ENCODE measurements around the gene USP10. TPM values are rescaled to one million over a fixed set of nuclear protein-coding genes. Genes with fewer than 3 reads are reported as not detected.

Gene USP10
- total and polyA plus RNA-seq, 2 donors (not counting 1 experiment from before 2014, with no cell fraction given), result 48.9 to 134 TPM

DNA sequence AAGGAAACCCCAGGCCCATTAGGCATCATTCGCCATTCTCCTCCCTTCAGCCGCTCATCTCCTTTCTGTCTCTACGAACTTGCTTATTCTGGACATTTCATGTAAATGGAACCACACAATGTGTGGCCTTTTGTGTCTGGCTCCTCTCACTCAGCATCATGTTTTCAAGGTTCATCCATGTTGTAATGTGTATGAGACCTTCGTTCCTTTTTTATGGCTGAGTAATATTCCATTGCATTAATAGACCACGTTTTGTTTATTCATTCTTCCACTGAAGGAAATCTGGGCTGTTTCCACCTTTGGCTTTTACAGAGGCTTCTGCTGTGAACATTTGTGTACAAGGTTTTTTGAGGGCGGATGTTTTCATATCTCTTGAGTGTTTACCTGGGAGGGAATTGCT, 123.2 kb downstream of the USP10 start:
- WGBS (ENCODE audit: insufficient coverage), result 96% methylated on average over 5 of the region's 6 CpGs
- no peak overlapping the region for H3K9ac ChIP-seq (ENCODE audit: low read length)
- H3K27ac Mint-ChIP-seq, result no peak overlapping the region
- no peaks in the 10 kb centered on the region for H4K20me1 ChIP-seq (ENCODE audit: control insufficient read depth, insufficient read depth, low read length, poor library complexity, severe bottlenecking)
- H3K27me3 Mint-ChIP-seq, result peaks cover 50% of the 10 kb centered on the region
- peaks cover 8% of the 10 kb centered on the region for H3K4me1 Mint-ChIP-seq
- H3K79me2 ChIP-seq (ENCODE audit: control insufficient read depth, insufficient read depth, low read length), result no peaks in the 10 kb centered on the region
- H3K27ac ChIP-seq (ENCODE audit: low read length in 2 of 2), result no peak overlapping the region
- DNase-seq, result no peak
- no peaks in the 10 kb centered on the region for H3K9me3 Mint-ChIP-seq (ENCODE audit: insufficient read depth)
- intact Hi-C loops (cut with micrococcal nuclease), result no loop called here
- H3K4me2 ChIP-seq (replicated peaks; ENCODE audit: low read depth, low read length, poor library complexity, severe bottlenecking), result no peak overlapping the region
- ChIA-PET CTCF (no interaction called here), POLR2A (no interaction called here)
- no peak for ATAC-seq (ENCODE audit: low read depth)
- peaks cover 0 to 3% (median 0%) of the 10 kb centered on the region in 3 donors for H3K9me3 ChIP-seq (ENCODE audit: control extremely low read depth in 1 of 3, control insufficient read depth in 2 of 3, insufficient read depth in 1 of 3, low read length in 2 of 3)
- TF ChIP-seq EZH2 (IDR thresholded peaks at IDR 0.05; ENCODE audit: borderline replicate concordance, insufficient read depth, low read depth, low read length, poor library complexity, severe bottlenecking) (no peak), CTCF (IDR thresholded peaks at IDR 0.05) (no peak)
- H3K4me3 ChIP-seq (ENCODE audit: control extremely low read depth in 1 of 5, extremely low read depth in 1 of 5, insufficient read depth in 1 of 5, low read depth in 2 of 5, low read length in 4 of 5), result no peak overlapping the region
- no peak overlapping the region for H3K4me3 Mint-ChIP-seq
- H3K4me1 ChIP-seq (ENCODE audit: control insufficient read depth in 2 of 2, insufficient read depth in 2 of 2, low read length in 2 of 2), result peaks cover 11 to 13% of the 10 kb centered on the region in 2 donors
- H3K27me3 ChIP-seq (replicated peaks in 1 of 4; ENCODE audit: control extremely low read depth in 1 of 4, control insufficient read depth in 3 of 4, insufficient read depth in 4 of 4, low read length in 3 of 4), result peaks cover 0 to 38% (median 15%) of the 10 kb centered on the region in 4 experiments
- H3K36me3 ChIP-seq (replicated peaks in 1 of 2; ENCODE audit: control extremely low read depth in 1 of 2, control insufficient read depth in 1 of 2, extremely low read depth in 1 of 2, insufficient read depth in 2 of 2, low read length in 1 of 2), result no peaks in the 10 kb centered on the region
- H2AFZ ChIP-seq (ENCODE audit: insufficient read depth, low read depth, low read length, poor library complexity, severe bottlenecking), result no peak overlapping the region

GRCh38 chr16:84823484-84823883, 123.7 kb downstream of the USP10 start:
- intact Hi-C loops (cut with micrococcal nuclease), result no loop called here
- ATAC-seq (ENCODE audit: low read depth) (no peak), DNase-seq (no peak)
- H3K27me3 ChIP-seq (replicated peaks in 1 of 4; ENCODE audit: control extremely low read depth in 1 of 4, control insufficient read depth in 3 of 4, insufficient read depth in 4 of 4, low read length in 3 of 4), result peaks cover 0 to 38% (median 15%) of the 10 kb centered on the region in 4 experiments
- H3K79me2 ChIP-seq (ENCODE audit: control insufficient read depth, insufficient read depth, low read length), result no peaks in the 10 kb centered on the region
- TF ChIP-seq EZH2 (IDR thresholded peaks at IDR 0.05; ENCODE audit: borderline replicate concordance, insufficient read depth, low read depth, low read length, poor library complexity, severe bottlenecking) (no peak), CTCF (IDR thresholded peaks at IDR 0.05) (no peak)
- no peak overlapping the region for H3K4me2 ChIP-seq (replicated peaks; ENCODE audit: low read depth, low read length, poor library complexity, severe bottlenecking)
- peaks cover 0 to 3% (median 0%) of the 10 kb centered on the region in 3 donors for H3K9me3 ChIP-seq (ENCODE audit: control extremely low read depth in 1 of 3, control insufficient read depth in 2 of 3, insufficient read depth in 1 of 3, low read length in 2 of 3)
- no peak overlapping the region for H3K27ac ChIP-seq (ENCODE audit: low read length in 2 of 2)
- H3K4me1 ChIP-seq (ENCODE audit: control insufficient read depth in 2 of 2, insufficient read depth in 2 of 2, low read length in 2 of 2), result peaks cover 11 to 13% of the 10 kb centered on the region in 2 donors
- POLR2A ChIA-PET, result no interaction called here
- no peak overlapping the region for H3K4me3 ChIP-seq (ENCODE audit: control extremely low read depth in 1 of 5, extremely low read depth in 1 of 5, insufficient read depth in 1 of 5, low read depth in 2 of 5, low read length in 4 of 5)
- Mint-ChIP-seq H3K27ac (no peak overlapping the region), H3K9me3 (ENCODE audit: insufficient read depth) (no peaks in the 10 kb centered on the region), H3K4me3 (no peak overlapping the region), H3K27me3 (peaks cover 52% of the 10 kb centered on the region), H3K4me1 (peaks cover 8% of the 10 kb centered on the region)
- H2AFZ ChIP-seq (ENCODE audit: insufficient read depth, low read depth, low read length, poor library complexity, severe bottlenecking), result no peak overlapping the region
- CTCF ChIA-PET, result no interaction called here
- no peaks in the 10 kb centered on the region for H4K20me1 ChIP-seq (ENCODE audit: control insufficient read depth, insufficient read depth, low read length, poor library complexity, severe bottlenecking)
- H3K9ac ChIP-seq (ENCODE audit: low read length), result no peak overlapping the region
- 90% methylated on average over 6 of the region's 8 CpGs for WGBS (ENCODE audit: insufficient coverage)
- H3K36me3 ChIP-seq (replicated peaks in 1 of 2; ENCODE audit: control extremely low read depth in 1 of 2, control insufficient read depth in 1 of 2, extremely low read depth in 1 of 2, insufficient read depth in 2 of 2, low read length in 1 of 2), result no peaks in the 10 kb centered on the region

Data from B cell (primary cell).